Upper lobe of right lung (tissue), 1 donor: Measurements from ENCODE around the gene TSPAN6. TPM values are rescaled to one million over a fixed set of nuclear protein-coding genes. Genes with fewer than 3 reads are reported as not detected.

ENCODE experiments used
- ATAC-seq: fragments of 200-7000 bp; cut with Tn5 transposase; one replicate; pipeline ENCODE4 v1.9.1; 2020; ENCODE audit warnings: mild to moderate bottlenecking, moderate library complexity
- DNase-seq: peaks from one replicate; pipeline ENCODE4 v3.0.0-alpha.2; 2020
- H3K27ac ChIP-seq: fragments of 200-600 bp; one replicate; pipeline ENCODE4 v1.8.0; 2022
- H3K27me3 ChIP-seq: fragments of 200-600 bp; one replicate; pipeline ENCODE4 v1.8.0; 2022; ENCODE audit warnings: mild to moderate bottlenecking
- H3K36me3 ChIP-seq: fragments of 200-600 bp; one replicate; pipeline ENCODE4 v1.8.0; 2022
- H3K4me1 ChIP-seq: fragments of 200-600 bp; one replicate; pipeline ENCODE4 v1.8.0; 2022
- H3K4me3 ChIP-seq: fragments of 200-600 bp; one replicate; pipeline ENCODE4 v1.8.0; 2022; ENCODE audit warnings: mild to moderate bottlenecking
- H3K9me3 ChIP-seq: fragments of 200-600 bp; one replicate; pipeline ENCODE4 v1.8.0; 2022
- CTCF ChIP-seq: fragments of 200-600 bp; IDR thresholded peaks from one replicate; pipeline ENCODE4 v1.8.0; 2022; ENCODE audit warnings: antibody characterized with exemption
- intact Hi-C: fragments of 100-400 bp; cut with DNase I; formaldehyde crosslinking; loops from one replicate; pipeline ENCODE4 v1.11.0; 2022
- total RNA-seq: library from RNA; stranded (reverse); fragmentation: NEBNext Ultra II Directional; extraction: Animal tissue kit (Norgen Biotek cat#: 25700); gene quantifications from one replicate; pipeline ENCODE4 v1.2.1, GENCODE V29; 2021
- donor health status: DM: no; HTN: yes; CAD: no; lungs with severe emphysema.

The TSPAN6 gene
- total RNA-seq, 1 donor from 2014 or later: 13.9 TPM

- Histone ChIP-seq H3K36me3 (no peaks in the 10 kb centered on the region), H3K27me3 (no peaks in the 10 kb centered on the region), H3K9me3 (no peaks in the 10 kb centered on the region), H3K27ac (no peak overlapping the region), H3K4me1 (peaks cover 8% of the 10 kb centered on the region), H3K4me3 (no peak overlapping the region)
- intact Hi-C loops: no loop called here
- no peak for TF ChIP-seq CTCF
- ATAC-seq (no peak), DNase-seq (no peak)
Observed at GRCh38 chrX:100652266-100652665, 15.7 kb upstream of the TSPAN6 start.

- Histone ChIP-seq H3K36me3 (no peaks in the 10 kb centered on the region), H3K9me3 (no peaks in the 10 kb centered on the region), H3K27me3 (no peaks in the 10 kb centered on the region), H3K4me3 (no peak overlapping the region), H3K4me1 (peaks cover 8% of the 10 kb centered on the region), H3K27ac (peak overlapping the region; percentile 80)
- DNase-seq (no peak), ATAC-seq (no peak)
- TF ChIP-seq CTCF: no peak
- intact Hi-C loops: no loop called here
Observed at GRCh38 chrX:100650841-100651240, 14.2 kb upstream of the TSPAN6 start.

GRCh38 chrX:100649550-100650356 lies 13.1 kb upstream of the TSPAN6 start:
- Histone ChIP-seq H3K4me3 (no peak overlapping the region), H3K9me3 (no peaks in the 10 kb centered on the region), H3K27ac (peak overlapping the region; percentile 80), H3K4me1 (peaks cover 8% of the 10 kb centered on the region), H3K36me3 (no peaks in the 10 kb centered on the region), H3K27me3 (no peaks in the 10 kb centered on the region)
- intact Hi-C loops: no loop called here
- TF ChIP-seq CTCF: no peak
- ATAC-seq: peak; percentile 80
- peak; percentile 59 for DNase-seq

GRCh38 chrX:100648458-100649417 lies 12.1 kb upstream of the TSPAN6 start:
- Histone ChIP-seq H3K4me3 (no peak overlapping the region), H3K27ac (peak overlapping the region; percentile 80), H3K4me1 (peaks cover 8% of the 10 kb centered on the region), H3K27me3 (no peaks in the 10 kb centered on the region), H3K36me3 (no peaks in the 10 kb centered on the region), H3K9me3 (no peaks in the 10 kb centered on the region)
- DNase-seq: no peak
- no peak for ATAC-seq
- intact Hi-C loops: no loop called here
- no peak for TF ChIP-seq CTCF

- intact Hi-C loops: no loop called here
- Histone ChIP-seq H3K27ac (peak overlapping the region; percentile 80), H3K4me1 (peaks cover 8% of the 10 kb centered on the region), H3K9me3 (no peaks in the 10 kb centered on the region), H3K4me3 (no peak overlapping the region), H3K27me3 (no peaks in the 10 kb centered on the region), H3K36me3 (no peaks in the 10 kb centered on the region)
- DNase-seq (no peak), ATAC-seq (no peak)
- TF ChIP-seq CTCF: no peak
Observed at GRCh38 chrX:100647739-100648138, 11.1 kb upstream of the TSPAN6 start.
